IPS-15b (cell line): Measurements from ENCODE around the gene CDK5R1.

Experiments used
- H3K27me3 ChIP-seq: one replicate; pipeline ENCODE4 v1.6.1; 2013; ENCODE audit warnings: low read length; ENCODE audit not compliant: control insufficient read depth, insufficient read depth
- H3K36me3 ChIP-seq: one replicate; pipeline ENCODE4 v1.6.1; 2013; ENCODE audit warnings: low read length; ENCODE audit not compliant: control insufficient read depth, insufficient read depth
- H3K4me1 ChIP-seq: one replicate; pipeline ENCODE4 v1.6.1; 2013; ENCODE audit warnings: mild to moderate bottlenecking, low read length; ENCODE audit not compliant: control insufficient read depth, insufficient read depth
- H3K4me3 ChIP-seq: one replicate; pipeline ENCODE4 v1.5.1; 2013; ENCODE audit warnings: low read depth, low read length
- H3K9ac ChIP-seq: one replicate; pipeline ENCODE4 v1.6.1; 2013; ENCODE audit warnings: low read depth, mild to moderate bottlenecking, low read length
- H3K9me3 ChIP-seq: one replicate; pipeline ENCODE4 v1.6.1; 2013; ENCODE audit warnings: mild to moderate bottlenecking, low read length; ENCODE audit not compliant: control insufficient read depth, insufficient read depth

CDK5R1 gene

DNA sequence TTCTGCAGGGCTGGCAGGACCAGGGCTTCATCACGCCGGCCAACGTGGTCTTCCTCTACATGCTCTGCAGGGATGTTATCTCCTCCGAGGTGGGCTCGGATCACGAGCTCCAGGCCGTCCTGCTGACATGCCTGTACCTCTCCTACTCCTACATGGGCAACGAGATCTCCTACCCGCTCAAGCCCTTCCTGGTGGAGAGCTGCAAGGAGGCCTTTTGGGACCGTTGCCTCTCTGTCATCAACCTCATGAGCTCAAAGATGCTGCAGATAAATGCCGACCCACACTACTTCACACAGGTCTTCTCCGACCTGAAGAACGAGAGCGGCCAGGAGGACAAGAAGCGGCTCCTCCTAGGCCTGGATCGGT is 1.4 kb downstream of the CDK5R1 start:
- Histone ChIP-seq H3K9me3 (no peaks in the 10 kb centered on the region), H3K27me3 (no peaks in the 10 kb centered on the region), H3K4me3 (peak overlapping the region; percentile 82), H3K9ac (peak overlapping the region; percentile 47), H3K36me3 (peaks cover 14% of the 10 kb centered on the region), H3K4me1 (peaks cover 17% of the 10 kb centered on the region)

DNA sequence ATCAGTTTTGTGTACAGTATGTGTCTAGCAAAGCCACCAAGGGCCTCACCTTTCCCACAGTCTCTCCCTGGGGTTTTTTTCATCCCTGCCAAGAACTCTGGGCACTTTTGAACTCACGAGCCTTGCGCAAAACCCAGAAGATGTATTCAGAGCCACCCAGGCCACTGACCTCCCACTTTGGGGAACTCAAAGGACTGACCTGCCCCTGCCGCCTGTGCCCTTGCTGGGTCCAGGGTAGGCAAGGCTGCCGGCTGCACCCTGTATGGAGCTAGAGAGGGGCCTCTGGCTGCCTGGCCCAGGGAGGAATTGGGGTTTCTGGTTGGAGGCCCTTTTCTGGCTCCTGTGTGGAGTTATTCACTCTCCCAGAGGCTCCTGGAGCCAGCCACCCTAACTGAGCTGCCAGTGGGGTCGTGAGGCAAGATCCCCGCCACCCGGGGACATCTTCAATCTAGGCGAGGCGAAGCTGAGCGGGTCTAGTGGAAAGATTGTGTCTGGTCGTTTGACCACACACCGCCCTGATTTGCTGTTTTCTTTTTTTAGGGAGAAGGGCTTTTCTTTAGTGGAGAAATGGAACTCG is 1.9 kb downstream of the CDK5R1 start:
- H3K9ac ChIP-seq = no peak overlapping the region
- H3K4me1 ChIP-seq = peaks cover 16% of the 10 kb centered on the region
- H3K36me3 ChIP-seq = peaks cover 14% of the 10 kb centered on the region
- H3K9me3 ChIP-seq = no peaks in the 10 kb centered on the region
- H3K27me3 ChIP-seq = no peaks in the 10 kb centered on the region
- H3K4me3 ChIP-seq = no peak overlapping the region

DNA sequence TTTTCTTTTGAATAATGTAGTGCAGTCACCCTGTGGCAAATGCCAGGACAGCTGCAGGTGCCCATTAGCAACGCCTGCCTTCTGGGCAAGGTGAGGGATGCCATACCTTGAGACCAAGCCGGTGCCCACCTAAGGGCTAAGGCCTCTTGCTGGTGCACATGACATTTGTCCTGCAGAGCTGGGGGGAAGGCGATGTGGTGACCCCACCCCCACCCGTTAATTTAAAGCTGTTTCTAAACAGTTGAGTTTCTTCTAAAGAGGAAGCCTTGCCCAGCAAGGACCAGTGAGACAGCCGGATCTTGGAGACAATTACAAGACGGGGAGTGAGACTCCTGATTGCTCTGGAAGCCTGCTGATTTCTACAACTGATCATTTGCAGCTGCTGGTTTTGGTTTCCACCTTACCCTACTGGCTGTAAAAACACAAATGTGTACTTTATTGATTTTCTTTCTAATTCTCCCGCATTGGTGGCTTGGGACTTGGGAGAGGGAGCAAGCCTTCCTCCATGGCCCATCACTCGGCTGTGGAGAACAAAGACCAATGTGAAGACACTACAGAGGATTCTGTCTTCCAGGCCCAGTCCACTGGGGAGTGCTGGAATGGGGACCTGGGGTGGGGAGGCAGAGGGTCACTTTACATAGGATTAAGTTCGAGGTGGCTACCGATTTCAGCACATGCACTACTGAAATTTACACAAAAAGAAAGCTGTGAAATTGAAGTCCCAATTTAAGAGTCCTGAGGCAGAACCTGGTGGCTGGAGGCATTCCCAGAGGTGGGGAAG is 2.7 kb downstream of the CDK5R1 start:
- Histone ChIP-seq H3K9ac (no peak overlapping the region), H3K9me3 (no peaks in the 10 kb centered on the region), H3K4me3 (no peak overlapping the region), H3K36me3 (peaks cover 14% of the 10 kb centered on the region), H3K4me1 (peaks cover 11% of the 10 kb centered on the region), H3K27me3 (no peaks in the 10 kb centered on the region)

DNA sequence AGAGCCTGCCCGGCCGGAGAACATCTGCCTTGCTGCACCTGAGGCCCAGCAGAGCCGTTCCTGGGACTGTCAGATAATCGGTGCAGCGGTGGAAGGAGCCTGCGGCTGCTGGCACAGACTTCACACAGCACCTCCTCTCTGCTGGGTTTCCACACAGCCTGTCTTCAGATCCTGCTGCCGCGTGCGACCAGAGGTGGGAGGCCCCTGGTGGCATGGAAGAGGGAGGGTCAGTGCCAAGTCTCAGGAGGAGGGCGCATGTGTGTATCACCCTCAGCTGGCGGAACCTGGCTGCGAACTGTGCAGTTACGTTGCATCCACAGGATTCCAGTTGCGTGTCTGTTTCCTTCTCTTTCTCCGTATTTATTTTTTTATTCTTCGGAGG is 3.3 kb downstream of the CDK5R1 start:
- Histone ChIP-seq H3K9ac (no peak overlapping the region), H3K4me1 (peaks cover 11% of the 10 kb centered on the region), H3K4me3 (no peak overlapping the region), H3K9me3 (no peaks in the 10 kb centered on the region), H3K27me3 (no peaks in the 10 kb centered on the region), H3K36me3 (peaks cover 14% of the 10 kb centered on the region)

DNA sequence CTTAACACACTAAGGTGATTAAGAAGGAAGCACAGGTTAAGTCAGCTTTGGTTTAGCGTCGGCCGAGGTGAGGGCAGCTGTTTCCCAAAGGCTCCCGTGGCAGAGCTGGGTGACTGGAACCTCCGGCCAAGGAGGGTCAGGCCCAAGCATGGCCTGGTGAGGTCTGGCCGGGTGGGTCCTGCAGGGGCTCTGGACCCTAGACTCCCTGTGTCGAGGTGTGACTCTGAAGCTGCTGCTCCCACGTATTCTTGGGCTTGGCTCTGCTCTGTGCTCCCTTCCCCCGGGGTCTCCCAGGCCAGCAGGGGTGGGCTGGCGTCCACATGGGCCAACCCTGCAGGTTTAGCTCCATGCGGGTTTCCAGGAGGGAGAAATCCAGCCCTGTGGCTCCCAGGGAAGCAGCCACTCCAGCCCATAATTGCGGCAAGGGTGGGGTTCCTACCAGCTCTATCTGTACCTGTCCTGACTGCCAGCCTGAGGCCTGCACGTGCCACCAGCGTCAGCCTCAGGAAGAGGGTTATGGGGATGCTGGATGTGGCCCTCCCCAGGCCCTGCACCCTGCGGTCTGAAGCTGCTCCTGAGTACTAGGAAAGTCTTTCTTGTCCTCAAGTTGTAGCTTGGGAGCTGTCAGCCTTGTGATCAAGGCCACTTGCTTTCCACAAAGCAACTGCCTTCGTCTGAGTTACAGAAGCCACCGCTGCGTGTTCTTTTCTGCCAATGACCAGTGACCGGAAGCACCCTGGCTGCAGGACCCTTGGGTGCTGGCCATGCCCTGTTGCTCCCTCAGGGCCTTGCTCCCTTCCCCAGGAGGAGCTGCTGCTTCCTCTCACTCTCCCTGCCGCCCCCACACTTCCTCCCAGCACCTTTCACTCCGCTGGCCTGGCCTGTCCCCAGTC is 4.8 kb downstream of the CDK5R1 start:
- H3K9ac ChIP-seq = peak overlapping the region; percentile 37
- H3K27me3 ChIP-seq = no peaks in the 10 kb centered on the region
- H3K36me3 ChIP-seq = peaks cover 14% of the 10 kb centered on the region
- no peaks in the 10 kb centered on the region for H3K9me3 ChIP-seq
- H3K4me1 ChIP-seq = peaks cover 9% of the 10 kb centered on the region
- H3K4me3 ChIP-seq = no peak overlapping the region

DNA sequence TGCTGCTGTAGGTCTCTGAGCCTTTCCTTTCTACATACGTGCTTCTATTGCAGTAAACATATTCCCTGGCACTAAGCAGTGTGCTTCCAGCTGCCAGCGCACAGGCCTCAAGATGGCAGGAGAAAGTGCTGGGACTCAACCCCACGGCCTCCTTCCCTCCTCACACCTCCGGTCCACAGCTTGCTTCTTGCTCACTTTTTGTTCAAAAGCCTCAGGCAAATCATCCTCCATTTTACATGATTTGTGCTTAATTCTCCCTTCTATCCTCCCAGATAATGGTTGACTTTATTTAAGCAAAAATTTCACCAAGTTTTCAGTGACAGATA is 5.4 kb downstream of the CDK5R1 start:
- Histone ChIP-seq H3K4me1 (peaks cover 9% of the 10 kb centered on the region), H3K36me3 (peaks cover 14% of the 10 kb centered on the region), H3K27me3 (no peaks in the 10 kb centered on the region), H3K9ac (peak overlapping the region; percentile 37), H3K9me3 (no peaks in the 10 kb centered on the region), H3K4me3 (no peak overlapping the region)

DNA sequence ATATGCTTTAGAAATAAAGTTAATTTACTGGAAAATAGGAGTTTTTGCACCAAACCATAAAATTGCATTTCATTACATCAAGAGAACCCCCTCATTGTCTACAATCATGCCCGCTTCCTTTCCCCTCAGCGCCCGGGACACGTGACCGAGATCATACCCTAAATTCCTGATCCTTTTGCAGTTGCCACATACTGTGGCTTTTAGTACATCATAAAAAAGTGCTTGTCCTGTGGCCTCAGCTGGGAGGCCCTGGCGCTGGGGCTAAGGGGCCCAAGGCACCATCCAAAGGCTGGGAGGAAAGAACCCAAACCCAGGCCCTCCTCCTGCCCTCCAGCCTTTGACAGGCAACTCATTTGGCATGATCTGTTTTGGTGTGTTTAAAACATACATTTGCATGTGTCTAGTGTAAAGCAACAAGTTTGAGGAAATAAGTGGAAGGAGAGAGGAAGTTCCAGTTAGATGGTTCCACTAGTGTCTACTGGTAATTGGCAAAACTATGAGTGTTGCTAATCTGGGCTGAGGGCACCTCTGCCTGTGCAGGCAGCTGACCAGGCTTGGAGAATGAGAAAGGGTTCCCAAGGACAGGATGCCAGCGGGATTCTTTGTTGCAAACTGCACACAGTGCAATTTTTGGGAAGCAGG is 6.0 kb downstream of the CDK5R1 start:
- peaks cover 14% of the 10 kb centered on the region for H3K36me3 ChIP-seq
- no peaks in the 10 kb centered on the region for H3K9me3 ChIP-seq
- no peak overlapping the region for H3K9ac ChIP-seq
- no peak overlapping the region for H3K4me3 ChIP-seq
- H3K27me3 ChIP-seq = no peaks in the 10 kb centered on the region
- H3K4me1 ChIP-seq = peaks cover 9% of the 10 kb centered on the region

DNA sequence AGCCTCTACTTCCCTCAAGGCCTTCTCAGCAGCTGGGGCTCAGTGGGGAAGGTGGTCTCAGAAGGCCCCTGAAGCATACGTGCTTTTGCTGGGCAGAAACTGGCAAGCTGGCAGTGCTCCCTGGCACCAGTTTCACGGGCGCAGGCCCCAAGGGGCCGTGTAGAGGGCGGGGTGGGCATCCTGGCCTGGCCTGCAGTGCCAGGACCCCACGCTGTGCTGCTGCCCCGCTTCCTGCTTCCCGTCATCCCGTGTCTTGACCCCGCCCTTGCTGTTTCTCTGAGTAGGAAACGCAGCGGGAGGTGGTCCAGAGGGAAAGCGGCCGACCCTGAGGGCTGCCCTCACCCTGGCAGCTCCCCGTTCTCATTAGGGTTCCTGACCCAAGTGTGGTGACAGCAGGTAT is 6.8 kb downstream of the CDK5R1 start:
- Histone ChIP-seq H3K4me3 (no peak overlapping the region), H3K4me1 (peaks cover 3% of the 10 kb centered on the region)

DNA sequence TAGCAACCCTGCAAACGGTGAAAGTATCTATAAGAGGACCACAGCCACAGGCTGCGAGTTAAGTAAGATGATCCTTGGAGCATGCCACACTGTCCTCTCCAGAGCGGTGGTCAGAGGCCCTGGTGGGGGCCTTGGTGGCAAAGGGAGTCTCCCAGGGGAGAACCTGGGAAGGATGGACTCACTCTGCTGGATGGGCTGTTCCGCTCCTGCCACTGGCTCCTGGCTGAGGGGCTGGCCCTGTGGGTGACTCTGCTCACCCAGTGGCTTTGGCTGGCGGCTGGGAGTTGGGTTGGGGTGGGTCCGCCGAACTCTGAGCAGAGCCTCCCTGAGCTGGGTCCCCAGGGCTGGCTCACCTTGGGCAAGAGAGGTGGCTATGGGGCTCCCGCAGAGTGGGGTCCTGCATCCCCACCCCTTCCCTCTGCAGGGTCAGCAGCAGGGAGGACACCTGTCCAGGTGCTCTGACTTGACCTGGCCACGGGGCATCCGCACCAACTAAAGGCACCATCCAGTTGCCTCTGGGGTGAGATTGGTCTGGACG is 7.3 kb downstream of the CDK5R1 start:
- H3K9me3 ChIP-seq = no peaks in the 10 kb centered on the region
- H3K9ac ChIP-seq = no peak overlapping the region
- H3K4me1 ChIP-seq = peaks cover 3% of the 10 kb centered on the region
- H3K27me3 ChIP-seq = no peaks in the 10 kb centered on the region
- no peak overlapping the region for H3K4me3 ChIP-seq
- H3K36me3 ChIP-seq = peaks cover 5% of the 10 kb centered on the region

More for the DNA sequence above, 6.8 kb downstream of the CDK5R1 start:
- no peaks in the 10 kb centered on the region for H3K9me3 ChIP-seq
- no peak overlapping the region for H3K9ac ChIP-seq
- no peaks in the 10 kb centered on the region for H3K27me3 ChIP-seq
- H3K36me3 ChIP-seq = peaks cover 8% of the 10 kb centered on the region

DNA sequence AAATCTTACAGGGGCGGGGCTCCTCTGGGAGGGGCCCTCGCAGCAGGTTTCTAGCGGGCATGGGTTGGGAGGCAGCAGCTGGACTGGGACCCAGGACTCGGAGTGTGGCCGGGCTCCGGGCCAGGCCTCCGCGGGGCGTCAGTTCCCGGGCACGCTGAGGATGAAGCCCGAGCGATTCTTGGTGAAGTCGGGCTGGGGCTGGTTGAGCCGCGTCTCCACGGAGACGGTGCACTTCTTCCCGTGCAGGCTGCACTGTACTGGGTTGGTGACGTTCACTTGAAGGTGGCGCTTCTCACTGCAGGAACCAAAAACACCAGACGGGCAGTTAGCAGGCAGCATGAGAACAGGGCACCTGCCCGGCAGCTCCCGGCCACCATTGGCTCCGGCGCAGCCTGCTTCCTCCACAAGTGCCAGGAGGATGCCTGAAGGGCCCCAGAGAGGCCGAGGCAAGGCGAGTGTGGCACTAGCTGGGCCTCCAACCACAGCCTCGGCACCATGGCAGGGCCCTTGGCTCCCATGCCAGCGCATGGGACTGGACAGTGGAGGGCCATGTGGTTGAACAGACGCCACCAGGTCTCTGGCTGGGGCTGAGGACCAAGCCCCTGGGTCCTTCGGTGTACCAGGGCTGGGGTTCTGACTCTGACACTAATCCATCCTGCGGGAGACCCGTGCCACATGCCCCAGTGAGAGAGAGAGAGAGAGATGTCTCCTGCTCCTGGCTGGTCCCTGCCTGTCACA is 8.0 kb downstream of the CDK5R1 start:
- H3K27me3 ChIP-seq = no peaks in the 10 kb centered on the region
- H3K4me3 ChIP-seq = no peak overlapping the region

More for the DNA sequence above, 8.0 kb downstream of the CDK5R1 start:
- Histone ChIP-seq H3K9ac (no peak overlapping the region), H3K4me1 (no peaks in the 10 kb centered on the region), H3K9me3 (no peaks in the 10 kb centered on the region), H3K36me3 (peaks cover 5% of the 10 kb centered on the region)
